ENCODE data around the gene GART.
"Not testable (repeated sequence)": the region's sequence is repeated elsewhere in the genome, so short reads cannot be mapped to it uniquely, and the experiment has no call there.

GART gene

GRCh38 chr21:33541756-33542639 lies at the start of gene GART:
TSS of gene GART (minus strand) at chr21:33542117. CDS start at chr21:33539315, 2,802 bp downstream.
- DNase-seq: peak; percentile 77 to 91 (median 83)

GRCh38 chr21:33588485-33589335 lies 46.8 kb upstream of the GART start, which contains the start of gene DONSON:
TSS of gene DONSON (minus strand) at chr21:33588684. CDS start at chr21:33588641, 43 bp downstream.
- peak; percentile 76 to 92 (median 84) for DNase-seq

- peak in 2 of 6 experiments; percentile 24 to 33 for DNase-seq
These were observed 46.0 kb upstream of the GART start for GRCh38 chr21:33587792-33588484.

- DNase-seq: no peak
These were observed 45.0 kb upstream of the GART start for GRCh38 chr21:33586927-33587326.

DNA sequence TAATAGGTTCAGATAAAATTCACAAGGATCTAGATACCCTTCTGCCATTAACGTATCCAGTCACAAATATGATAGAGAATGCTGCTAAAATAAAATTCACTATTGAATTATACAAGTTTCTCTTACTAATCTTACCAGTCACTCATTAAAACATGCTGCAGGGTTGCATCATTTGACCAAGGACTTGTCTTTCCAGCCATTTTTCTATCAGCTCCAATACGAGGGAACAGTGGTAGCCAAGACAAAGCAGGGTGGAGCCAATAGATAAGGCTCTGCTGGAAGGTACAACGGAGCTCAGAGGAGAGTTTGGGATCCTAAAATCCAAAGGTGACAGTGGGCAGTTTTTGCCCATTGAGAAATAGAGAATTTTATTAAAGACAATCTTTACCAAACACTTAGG lies 42.5 kb upstream of the GART start:
- no peak for DNase-seq

GRCh38 chr21:33578959-33579542 lies 37.1 kb upstream of the GART start:
- DNase-seq: no peak

DNA sequence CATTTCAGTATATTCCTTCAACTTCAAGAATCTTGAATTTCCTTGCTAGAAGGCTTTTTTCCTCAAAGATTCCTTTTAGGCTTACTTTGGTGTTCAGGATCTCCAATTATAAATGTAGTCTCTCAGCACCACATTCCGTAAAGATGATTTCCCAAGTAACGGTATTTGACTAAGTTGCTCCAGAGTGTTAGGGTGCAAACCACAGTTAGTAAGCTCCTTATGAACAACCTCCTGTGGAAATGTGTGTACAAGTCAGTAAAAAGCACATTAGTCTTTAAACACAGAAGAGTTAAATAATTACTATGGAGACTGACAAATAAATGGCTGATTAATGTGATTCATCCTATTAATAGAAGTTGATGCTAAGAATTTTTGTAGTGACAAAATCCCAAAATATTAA lies 36.3 kb upstream of the GART start:
- DNase-seq: no peak

- not testable (repeated sequence) for DNase-seq
These were observed 34.8 kb upstream of the GART start for GRCh38 chr21:33576741-33577141.

DNA sequence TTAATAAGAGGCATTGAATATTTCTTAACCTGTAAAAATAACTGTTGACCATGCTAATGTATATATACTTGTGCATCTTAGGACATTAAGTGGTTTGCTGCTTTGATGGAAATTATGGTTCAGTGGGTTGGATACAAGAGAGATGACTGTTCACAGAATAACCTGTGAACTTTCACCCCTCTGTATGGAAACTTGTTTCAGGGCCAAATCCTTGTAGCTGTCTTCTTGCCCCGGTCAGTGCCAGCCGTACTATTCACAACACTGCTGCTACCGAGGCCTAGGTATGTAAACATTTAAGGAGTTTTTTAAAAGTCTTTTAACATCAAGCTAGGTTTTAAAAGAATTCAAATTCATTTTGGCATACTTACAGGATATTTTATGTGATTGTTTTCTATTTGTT lies 30.4 kb upstream of the GART start:
- DNase-seq: no peak

- DNase-seq: no peak
These were observed 28.1 kb upstream of the GART start for GRCh38 chr21:33569991-33570390.

DNA sequence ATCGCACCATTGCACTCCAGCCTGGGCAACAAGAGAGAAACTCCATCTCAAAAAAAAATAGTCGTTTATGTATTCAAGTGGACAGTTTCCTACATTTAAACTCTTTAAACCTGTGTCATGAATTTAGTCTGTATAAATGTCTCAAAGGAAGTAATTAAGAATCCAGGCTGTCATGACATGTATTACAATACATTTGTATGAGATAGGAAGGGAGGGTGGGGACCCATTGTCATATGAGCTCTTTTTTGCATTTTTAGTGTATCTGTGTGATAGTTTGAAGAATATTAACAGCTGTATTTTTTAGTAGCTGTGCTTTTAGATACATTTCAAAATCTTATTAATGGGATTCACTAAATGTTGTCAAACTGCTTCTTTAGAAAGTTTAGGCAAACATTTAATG lies 26.5 kb upstream of the GART start:
- DNase-seq: no peak

- no peak for DNase-seq
These were observed 26.0 kb upstream of the GART start for GRCh38 chr21:33567914-33568313.

- no peak for DNase-seq
These were observed 24.6 kb upstream of the GART start for GRCh38 chr21:33566514-33566913.

- no peak for DNase-seq
These were observed 20.5 kb upstream of the GART start for GRCh38 chr21:33562389-33562788.

DNA sequence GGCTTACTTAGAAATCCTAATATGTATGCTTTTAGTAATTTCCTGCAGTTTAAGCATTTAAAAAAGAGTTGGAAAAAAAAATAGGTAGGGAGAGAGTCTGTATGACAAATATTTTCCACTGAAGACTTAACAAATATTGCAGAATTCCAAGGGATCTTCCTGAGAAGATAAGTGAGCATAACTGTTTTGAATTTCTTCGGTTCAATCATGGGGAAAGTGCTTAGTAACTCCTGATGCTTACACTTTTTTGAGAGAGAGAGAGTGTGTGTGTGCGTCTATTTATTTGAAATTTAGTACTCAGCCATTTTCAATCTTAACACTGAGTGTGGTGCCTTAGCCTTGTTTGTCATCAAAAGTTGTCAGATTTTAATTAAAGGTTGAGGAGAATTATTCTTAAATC lies 19.5 kb upstream of the GART start:
- DNase-seq: no peak

DNA sequence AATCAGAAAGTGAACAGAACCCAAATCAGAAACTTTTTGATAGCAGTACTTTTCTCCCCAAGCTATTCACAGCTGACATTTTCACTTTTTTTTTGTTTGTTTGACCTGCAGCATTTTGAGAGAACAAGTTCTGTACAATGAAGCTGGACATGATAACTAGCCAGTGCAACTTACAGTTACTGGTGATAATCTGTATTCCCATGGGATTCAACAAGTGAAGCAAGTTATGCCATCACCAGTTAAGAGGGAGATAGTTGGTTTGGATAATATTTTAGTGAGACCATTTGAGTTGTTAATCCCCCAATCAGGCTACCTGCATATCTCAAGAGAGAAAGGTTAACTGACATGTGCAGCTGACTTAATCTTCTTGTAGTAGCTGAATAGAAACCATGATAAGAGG lies 19.0 kb upstream of the GART start:
- DNase-seq: no peak

DNA sequence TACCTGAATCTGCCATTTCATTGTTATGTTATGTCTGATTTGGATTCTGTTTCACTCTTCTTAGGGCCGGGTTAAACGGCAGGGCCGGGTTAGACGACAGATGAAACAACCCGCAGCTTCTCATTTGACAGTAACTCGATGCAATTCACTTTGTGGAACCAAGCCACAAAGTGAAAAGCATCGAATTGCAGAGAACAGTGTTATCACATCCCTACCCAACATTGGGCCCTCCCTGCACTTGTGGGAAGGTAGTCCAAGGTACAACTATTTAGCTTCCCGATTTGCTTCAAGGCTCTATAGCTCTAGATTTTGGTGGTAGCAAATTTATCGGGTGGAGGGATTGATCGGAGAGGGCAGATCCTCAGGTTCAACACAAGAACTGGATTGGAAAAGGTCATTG lies 17.9 kb upstream of the GART start:
- DNase-seq: no peak

- DNase-seq: no peak
These were observed 17.0 kb upstream of the GART start for GRCh38 chr21:33558777-33559421.

DNA sequence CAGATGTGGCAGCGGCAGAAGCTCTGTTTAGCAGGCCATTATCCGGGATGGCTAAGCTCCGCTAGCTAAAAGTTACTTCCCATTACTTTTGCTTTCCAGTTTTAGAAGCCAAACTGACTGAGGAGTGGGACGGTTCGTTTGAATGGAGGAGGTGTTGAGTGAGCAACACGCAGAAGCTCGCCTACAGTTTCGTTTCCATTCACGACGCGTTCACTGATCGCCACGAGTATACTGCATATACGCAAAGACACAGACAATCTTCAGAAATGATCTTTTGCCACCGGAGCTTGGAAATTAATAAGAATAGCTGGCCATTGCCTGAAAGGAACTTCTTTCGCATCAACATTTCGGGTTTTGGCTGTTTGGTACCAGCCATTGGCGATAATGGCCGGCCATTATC lies 15.5 kb upstream of the GART start:
- DNase-seq: no peak

DNA sequence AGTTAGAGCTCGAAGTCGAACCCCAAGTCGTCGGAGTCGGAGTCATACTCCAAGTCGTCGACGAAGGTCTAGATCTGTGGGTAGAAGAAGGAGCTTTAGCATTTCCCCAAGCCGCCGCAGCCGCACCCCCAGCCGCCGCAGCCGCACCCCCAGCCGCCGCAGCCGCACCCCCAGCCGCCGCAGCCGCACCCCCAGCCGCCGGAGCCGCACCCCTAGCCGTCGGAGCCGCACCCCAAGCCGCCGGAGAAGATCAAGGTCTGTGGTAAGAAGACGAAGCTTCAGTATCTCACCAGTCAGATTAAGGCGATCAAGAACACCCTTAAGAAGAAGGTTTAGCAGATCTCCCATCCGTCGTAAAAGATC lies 13.0 kb upstream of the GART start:
- no peak for DNase-seq

DNA sequence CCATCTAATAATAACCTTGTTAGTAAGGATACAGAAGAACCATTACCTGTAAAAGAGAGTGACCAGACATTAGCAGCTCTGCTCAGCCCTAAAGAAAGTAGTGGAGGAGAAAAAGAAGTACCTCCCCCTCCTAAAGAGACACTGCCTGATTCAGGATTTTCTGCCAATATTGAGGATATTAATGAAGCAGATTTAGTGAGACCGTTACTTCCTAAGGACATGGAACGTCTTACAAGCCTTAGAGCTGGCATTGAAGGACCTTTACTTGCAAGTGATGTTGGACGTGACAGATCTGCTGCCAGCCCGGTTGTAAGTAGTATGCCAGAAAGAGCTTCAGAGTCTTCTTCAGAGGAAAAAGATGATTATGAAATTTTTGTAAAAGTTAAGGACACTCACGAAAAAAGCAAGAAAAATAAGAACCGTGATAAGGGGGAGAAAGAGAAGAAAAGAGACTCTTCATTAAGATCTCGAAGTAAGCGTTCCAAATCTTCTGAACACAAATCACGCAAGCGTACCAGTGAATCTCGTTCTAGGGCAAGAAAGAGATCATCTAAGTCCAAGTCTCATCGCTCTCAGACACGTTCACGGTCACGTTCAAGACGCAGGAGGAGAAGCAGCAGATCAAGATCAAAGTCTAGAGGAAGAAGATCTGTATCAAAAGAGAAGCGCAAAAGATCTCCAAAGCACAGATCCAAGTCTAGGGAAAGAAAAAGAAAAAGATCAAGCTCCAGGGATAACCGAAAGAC lies 12.5 kb upstream of the GART start:
- DNase-seq: no peak

Data from stimulated activated naive CD4-positive, alpha-beta T cell (primary cell).